Tibial artery (tissue), 4 donors: ENCODE results near the gene GABBR2.

ENCODE experiments used
- DNase-seq, 2 donors: peaks; one replicate each; pipeline ENCODE4 v3.0.0-alpha.2; 2019
- H3K27ac ChIP-seq, 2 donors: fragments of 200-600 bp; sonication (generic) in 1 of 2; 1 replicate in 1 of 2; 2 replicates in 1 of 2; pipeline ENCODE4 v1.5.1; 2018 to 2019; ENCODE audit warnings: mild to moderate bottlenecking in 1 of 2
- H3K27me3 ChIP-seq, 2 donors: fragments of 200-600 bp; sonication (generic) in 1 of 2; one replicate each; pipeline versions ENCODE4 v1.5.1 to v1.6.0; 2016 to 2019
- H3K36me3 ChIP-seq, 3 donors: fragments of 200-600 bp; sonication (generic) in 2 of 3; one replicate each; pipeline ENCODE4 v1.5.1; 2016 to 2019; ENCODE audit warnings: mild to moderate bottlenecking in 2 of 3
- H3K4me1 ChIP-seq, 4 donors: fragments of 200-600 bp; sonication (generic) in 2 of 4; 1 replicate in 3 of 4; 2 replicates in 1 of 4; pipeline ENCODE4 v1.5.1; 2016 to 2019
- H3K4me3 ChIP-seq, 2 donors: fragments of 200-600 bp; sonication (generic) in 1 of 2; 1 replicate in 1 of 2; 2 replicates in 1 of 2; pipeline ENCODE4 v1.5.1; 2018 to 2019; ENCODE audit warnings: mild to moderate bottlenecking in 2 of 2
- H3K9me3 ChIP-seq, 3 donors: fragments of 200-600 bp; sonication (generic) in 1 of 3; one replicate each; pipeline ENCODE4 v1.5.1; 2016 to 2019
- intact Hi-C: fragments of 100-400 bp; cut with DNase I; formaldehyde crosslinking; loops from one replicate; pipeline ENCODE4 v1.15.0; 2023; ENCODE audit warnings: low total_unique reads
- TF ChIP-seq, protein P1 (sequence below), 2 experiments: fragments of 200-600 bp in 1 of 2; fragments of 450-650 bp in 1 of 2; IDR thresholded peaks; one replicate each; pipeline ENCODE4 v1.5.1; 2017 to 2019; ENCODE audit warnings: antibody characterized with exemption in 2 of 2, mild to moderate bottlenecking in 1 of 2, moderate library complexity in 1 of 2

The GABBR2 gene

DNA sequence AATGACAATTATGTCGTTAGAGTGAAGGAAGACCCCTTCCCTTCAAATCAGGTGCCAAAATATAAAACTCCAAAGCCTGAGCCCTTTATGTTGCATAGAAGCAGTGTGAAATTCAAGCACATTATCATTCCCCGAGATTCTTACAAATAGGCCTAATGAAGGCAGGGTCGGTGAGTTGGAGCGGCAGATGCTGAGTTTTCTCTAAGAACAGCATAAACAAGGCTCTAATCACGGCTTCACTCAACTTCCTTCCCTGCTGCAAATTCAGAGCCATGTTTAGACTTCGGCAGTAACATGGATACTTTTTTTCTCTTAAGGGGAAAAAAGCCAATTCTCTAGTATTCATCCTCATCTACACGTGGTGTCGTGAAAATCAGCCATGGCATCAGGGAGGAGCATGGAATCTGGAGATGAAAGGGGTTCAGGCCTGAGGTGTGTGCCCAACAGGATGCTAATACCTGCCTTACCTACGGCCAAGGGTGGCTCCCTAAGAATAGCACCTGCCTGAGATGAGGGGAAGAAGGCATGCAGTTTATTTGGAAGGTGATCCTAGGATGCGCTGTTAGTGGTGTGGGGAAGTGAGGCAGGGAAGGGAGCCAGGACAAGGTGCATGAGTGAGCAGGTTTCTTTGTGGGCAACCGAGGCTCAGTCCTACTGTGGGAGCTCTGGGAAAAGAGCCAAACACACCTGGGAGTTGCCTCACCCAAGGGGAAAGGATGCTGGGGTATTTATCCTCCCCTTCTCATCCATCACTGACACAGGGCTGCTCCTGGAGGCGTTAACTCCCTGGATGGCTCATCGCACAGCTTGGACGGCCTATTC is 306.5 kb downstream of the GABBR2 start:
- Histone ChIP-seq H3K27ac (no peak overlapping the region), H3K27me3 (peaks cover 0 to 12% of the 10 kb centered on the region in 2 donors), H3K36me3 (no peaks in the 10 kb centered on the region), H3K4me3 (no peak overlapping the region), H3K4me1 (no peaks in the 10 kb centered on the region), H3K9me3 (no peaks in the 10 kb centered on the region)
- TF ChIP-seq, protein P1, sequence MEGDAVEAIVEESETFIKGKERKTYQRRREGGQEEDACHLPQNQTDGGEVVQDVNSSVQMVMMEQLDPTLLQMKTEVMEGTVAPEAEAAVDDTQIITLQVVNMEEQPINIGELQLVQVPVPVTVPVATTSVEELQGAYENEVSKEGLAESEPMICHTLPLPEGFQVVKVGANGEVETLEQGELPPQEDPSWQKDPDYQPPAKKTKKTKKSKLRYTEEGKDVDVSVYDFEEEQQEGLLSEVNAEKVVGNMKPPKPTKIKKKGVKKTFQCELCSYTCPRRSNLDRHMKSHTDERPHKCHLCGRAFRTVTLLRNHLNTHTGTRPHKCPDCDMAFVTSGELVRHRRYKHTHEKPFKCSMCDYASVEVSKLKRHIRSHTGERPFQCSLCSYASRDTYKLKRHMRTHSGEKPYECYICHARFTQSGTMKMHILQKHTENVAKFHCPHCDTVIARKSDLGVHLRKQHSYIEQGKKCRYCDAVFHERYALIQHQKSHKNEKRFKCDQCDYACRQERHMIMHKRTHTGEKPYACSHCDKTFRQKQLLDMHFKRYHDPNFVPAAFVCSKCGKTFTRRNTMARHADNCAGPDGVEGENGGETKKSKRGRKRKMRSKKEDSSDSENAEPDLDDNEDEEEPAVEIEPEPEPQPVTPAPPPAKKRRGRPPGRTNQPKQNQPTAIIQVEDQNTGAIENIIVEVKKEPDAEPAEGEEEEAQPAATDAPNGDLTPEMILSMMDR (IDR thresholded peaks at IDR 0.05): no peak
- intact Hi-C loops: no loop called here
- DNase-seq: peak in 1 of 2 donors; percentile 58

DNA sequence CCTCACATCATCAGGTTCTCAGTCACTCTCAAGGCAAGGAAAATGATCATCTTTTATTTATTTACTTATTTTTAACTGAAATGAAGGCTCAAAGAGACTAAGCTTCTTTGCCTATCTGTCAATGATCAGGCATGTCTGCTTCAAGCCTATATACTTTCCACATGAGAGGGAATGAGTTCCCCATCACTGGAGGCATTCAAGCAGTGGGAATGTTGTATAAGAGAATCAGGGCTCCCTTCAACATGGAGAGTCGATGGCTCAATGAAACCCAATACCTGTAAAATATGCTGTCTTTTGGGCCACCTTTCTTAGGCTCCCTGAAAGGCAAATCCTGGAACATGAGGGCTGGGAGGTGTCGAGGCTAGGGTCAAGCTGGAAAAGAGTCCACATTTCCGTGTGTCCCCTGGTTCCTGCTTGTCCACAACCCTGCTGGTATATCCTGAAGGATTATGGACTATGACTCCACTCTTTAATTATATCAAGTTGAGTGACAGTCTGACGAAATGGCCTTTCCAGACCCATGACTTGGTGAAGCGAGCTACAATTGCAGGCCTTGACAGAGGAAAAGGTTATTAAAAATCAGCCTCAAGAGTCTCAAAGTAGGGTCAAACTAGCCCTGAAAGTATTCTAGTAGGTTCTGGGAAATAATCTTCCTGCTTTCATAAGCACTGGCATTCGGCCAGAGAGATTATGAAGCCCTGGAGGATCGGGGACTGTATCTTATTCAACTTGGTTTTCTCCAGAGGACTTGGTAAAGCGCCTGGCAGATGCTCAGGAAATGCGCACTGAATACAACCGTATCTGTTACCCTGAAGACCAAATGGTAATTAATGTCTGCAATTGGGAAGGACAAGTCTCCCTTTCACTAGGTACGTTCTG is 307.4 kb downstream of the GABBR2 start:
- intact Hi-C loops: no loop called here
- Histone ChIP-seq H3K27ac (no peak overlapping the region), H3K4me3 (no peak overlapping the region), H3K36me3 (no peaks in the 10 kb centered on the region), H3K4me1 (no peaks in the 10 kb centered on the region), H3K9me3 (no peaks in the 10 kb centered on the region), H3K27me3 (peaks cover 0 to 12% of the 10 kb centered on the region in 2 donors)
- DNase-seq: peak in 1 of 2 donors; percentile 17
- TF ChIP-seq, protein P1 (IDR thresholded peaks at IDR 0.05): no peak

DNA sequence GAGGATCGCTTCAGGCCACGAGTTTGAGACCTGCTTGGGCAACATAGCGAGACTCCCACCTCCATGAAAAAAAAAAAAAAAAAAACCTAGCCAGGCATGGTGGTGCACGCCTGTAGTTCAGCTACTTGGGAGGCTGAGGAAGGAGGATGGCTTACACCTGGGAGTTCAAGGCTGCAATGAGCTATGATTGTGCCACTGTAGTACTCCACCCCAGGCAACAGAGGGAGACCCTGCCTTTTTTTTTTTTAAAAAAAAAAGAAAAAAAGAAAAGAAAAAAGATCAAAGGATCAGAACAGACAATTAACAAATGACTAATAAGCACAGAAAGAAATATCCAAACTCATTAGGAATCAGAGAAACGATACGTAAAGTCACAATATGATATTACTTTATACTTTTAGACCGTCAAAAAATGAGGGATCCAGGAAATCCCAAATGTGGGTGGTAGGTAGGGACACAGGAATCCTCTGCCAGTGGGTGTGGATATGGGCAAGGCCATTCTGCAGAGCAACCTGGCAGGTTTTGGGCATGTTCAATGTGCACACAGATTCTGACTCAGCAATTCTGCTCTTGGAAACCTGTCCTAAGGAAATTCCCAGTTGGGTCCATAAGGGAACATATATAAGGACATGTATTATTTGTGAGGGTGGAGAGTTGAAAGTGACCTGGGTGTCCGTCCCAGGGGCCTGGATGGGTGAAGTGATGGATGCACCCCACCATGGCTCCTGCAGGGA is 308.6 kb downstream of the GABBR2 start:
- peak in 1 of 2 donors; percentile 10 for DNase-seq
- no peaks in the 10 kb centered on the region for H3K4me1 ChIP-seq

DNA sequence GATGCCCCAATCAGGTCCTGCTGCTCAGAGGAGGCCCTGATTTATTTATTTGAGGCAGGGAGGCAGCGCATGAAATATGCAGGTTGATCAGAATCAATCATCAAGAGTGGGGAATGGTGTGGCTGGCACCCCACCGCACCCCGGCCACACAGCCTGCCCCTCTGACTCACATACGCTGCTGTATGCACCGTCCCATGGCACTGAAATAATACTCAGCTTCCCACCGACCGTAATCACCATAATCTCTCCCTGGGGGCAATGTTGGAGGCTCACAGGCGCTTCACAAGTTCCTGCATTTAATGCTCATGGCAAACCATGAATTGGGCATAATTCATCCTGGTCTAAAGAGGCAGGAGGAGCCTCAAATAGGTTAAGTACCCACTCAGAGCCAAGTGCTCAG is 312.1 kb downstream of the GABBR2 start:
- peaks cover 0 to 12% of the 10 kb centered on the region in 2 donors for H3K27me3 ChIP-seq
- DNase-seq: no peak
- H3K4me3 ChIP-seq: no peak overlapping the region
- no peaks in the 10 kb centered on the region for H3K4me1 ChIP-seq
- H3K36me3 ChIP-seq: no peaks in the 10 kb centered on the region
- intact Hi-C loops: no loop called here
- no peak overlapping the region for H3K27ac ChIP-seq
- H3K9me3 ChIP-seq: no peaks in the 10 kb centered on the region
- TF ChIP-seq, protein P1 (IDR thresholded peaks at IDR 0.05): no peak

More for the DNA sequence above, 308.6 kb downstream of the GABBR2 start:
- Histone ChIP-seq H3K36me3 (no peaks in the 10 kb centered on the region), H3K9me3 (no peaks in the 10 kb centered on the region), H3K27me3 (peaks cover 0 to 12% of the 10 kb centered on the region in 2 donors), H3K27ac (no peak overlapping the region), H3K4me3 (no peak overlapping the region)
- intact Hi-C loops: no loop called here
- TF ChIP-seq, protein P1 (IDR thresholded peaks at IDR 0.05): no peak

DNA sequence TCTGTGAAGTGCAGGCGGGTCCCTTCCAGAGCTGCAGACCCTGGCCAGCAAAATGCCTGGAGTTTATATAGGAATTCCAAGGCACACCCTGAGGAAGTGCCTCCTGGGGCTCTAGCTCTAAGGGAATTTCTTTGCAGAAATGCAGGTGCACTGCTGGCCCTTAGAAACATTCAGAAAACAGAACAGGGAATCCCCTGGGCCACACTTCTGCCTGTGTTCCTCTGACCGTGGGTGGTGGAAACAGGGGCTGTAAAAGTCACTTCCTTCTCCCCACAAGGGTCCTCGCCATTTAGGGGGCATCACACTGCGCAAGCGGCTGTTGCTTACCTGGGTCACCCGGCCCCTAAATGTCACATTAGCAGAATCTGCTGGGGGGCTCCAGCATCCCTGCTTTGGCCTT is 312.5 kb downstream of the GABBR2 start:
- H3K27me3 ChIP-seq: peaks cover 0 to 12% of the 10 kb centered on the region in 2 donors
- intact Hi-C loops: no loop called here
- no peak overlapping the region for H3K27ac ChIP-seq
- TF ChIP-seq, protein P1 (IDR thresholded peaks at IDR 0.05): no peak
- DNase-seq: no peak
- no peaks in the 10 kb centered on the region for H3K36me3 ChIP-seq
- H3K4me1 ChIP-seq: no peaks in the 10 kb centered on the region
- no peaks in the 10 kb centered on the region for H3K9me3 ChIP-seq
- H3K4me3 ChIP-seq: no peak overlapping the region
